HG03064 (cell line): ENCODE measurements around the gene UPF2.
"Not testable (repeated sequence)": the region's sequence is repeated elsewhere in the genome, so short reads cannot be mapped to it uniquely, and the experiment has no call there.

ENCODE experiments used
- ATAC-seq: cut with Tn5 transposase; IDR thresholded peaks from one replicate; pipeline ENCODE4 v1.9.1; 2021; ENCODE audit warnings: low read depth; ENCODE audit not compliant: unreplicated experiment

UPF2 gene

GRCh38 chr10:12041766-12042408 lies 722 bp downstream of the UPF2 start:
- ATAC-seq, result no peak

DNA sequence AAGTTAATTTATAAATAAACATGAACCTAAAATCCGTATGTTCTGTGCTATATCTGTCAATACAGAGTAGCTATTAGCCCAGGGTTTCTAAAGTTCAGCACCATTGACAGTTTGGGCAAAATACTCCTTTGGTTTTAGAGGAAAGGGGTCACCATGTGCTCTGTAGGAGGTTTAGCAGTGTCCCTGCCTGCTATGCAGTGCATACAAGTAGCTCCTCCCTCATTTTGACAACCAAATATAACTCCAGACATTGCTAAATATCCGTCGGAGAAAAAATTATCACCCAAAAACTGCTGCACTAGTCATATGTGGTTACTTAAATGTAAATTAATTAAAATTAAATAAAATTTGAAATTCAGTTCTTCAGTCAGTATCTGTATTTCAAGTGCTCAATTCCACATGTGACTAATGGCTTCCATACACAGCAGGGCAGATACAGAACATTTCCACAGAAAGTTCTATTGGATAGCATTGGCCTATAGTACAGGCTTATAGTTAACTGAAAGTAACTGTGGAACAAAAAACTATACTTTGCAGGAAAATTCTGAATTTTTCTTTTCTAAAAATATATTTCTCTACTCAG lies 6.4 kb downstream of the UPF2 start:
- ATAC-seq, result no peak

DNA sequence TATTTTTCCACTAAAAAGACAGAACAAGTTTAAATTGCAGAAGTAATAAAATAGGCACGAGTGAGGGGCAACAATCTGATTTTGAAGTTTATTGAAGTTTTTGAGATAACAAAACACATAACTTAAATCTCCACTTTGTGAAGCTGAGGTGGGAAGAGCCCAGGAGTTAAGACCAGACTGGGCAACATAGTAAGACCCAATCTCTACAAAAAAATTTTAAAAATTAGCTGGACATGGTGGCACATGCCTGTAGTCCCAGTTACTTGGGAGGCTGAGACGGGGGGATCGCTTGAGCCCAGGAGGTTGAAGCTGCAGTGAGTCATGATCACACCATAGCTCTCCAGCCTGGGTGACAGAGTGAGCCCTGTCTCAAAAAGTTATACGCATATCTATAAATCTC lies 11.2 kb downstream of the UPF2 start:
- ATAC-seq, result no peak

DNA sequence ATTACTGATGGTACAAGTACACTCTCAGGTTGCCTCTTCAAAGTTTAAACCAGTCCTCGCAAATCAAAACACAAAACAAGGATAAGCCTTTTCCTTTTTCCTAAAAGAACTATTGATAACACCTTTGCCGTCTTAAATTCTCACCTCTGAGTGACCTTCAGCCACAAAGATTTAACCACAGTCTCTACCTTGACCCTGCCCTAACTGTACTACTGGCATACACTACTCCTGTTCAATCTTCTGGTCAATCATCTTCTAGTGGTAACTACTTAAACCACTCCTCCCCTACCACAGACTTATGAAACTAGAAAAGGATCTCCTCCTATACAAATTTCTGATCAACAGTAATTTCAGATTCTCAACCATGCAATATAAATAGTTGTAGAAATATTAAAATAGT lies 15.1 kb downstream of the UPF2 start:
- peak; percentile 66 for ATAC-seq

- no peak for ATAC-seq
Measured at GRCh38 chr10:12025591-12025990, 17.0 kb downstream of the UPF2 start.

DNA sequence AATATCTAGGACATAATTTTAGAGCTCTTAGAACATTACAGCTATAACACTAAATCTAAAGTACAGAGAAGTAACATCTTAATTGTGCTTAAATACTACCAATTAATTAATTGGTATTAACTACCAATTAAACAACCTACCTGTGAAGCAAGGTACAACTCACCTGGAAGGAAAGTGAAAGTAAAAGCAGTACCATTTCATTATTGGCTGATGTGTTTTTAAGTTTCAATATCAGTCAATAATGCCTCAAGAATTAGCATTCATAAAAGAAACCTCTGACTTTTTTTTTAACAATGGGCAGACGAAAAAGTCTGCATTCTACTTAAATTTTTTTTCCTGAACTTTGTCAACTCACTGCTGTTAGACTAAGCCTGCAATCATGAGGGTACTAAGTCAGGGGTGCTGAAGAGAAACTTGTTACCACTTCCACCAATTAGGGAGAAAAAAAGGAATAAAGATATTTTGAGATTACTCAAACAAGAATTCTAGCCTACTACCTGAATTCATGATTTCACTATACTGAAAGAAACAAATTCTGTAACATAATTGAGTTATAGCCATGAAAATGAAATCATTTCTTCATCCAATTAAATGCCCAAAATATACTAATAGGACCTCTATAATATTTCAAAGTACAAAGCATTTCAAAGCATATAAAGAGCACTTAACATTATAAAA lies 19.9 kb downstream of the UPF2 start:
- no peak for ATAC-seq

DNA sequence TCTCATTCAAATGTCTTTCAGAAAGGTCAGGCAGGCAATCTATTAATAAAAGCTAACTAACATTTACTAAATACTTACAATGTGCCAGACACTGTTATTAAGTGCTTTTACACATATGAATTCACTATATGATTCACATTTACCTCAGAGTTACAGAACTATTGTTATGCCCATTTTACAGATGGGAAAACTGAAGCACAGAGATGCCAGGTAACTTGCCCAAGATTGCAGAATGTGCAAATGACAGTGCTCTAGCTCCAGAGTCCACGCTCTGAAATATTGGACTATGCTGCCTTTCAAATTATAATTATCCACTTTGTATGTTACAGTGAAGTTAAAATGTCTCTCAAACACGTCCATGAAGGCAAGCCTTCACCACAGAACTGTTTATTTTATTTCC lies 22.0 kb downstream of the UPF2 start:
- no peak for ATAC-seq

DNA sequence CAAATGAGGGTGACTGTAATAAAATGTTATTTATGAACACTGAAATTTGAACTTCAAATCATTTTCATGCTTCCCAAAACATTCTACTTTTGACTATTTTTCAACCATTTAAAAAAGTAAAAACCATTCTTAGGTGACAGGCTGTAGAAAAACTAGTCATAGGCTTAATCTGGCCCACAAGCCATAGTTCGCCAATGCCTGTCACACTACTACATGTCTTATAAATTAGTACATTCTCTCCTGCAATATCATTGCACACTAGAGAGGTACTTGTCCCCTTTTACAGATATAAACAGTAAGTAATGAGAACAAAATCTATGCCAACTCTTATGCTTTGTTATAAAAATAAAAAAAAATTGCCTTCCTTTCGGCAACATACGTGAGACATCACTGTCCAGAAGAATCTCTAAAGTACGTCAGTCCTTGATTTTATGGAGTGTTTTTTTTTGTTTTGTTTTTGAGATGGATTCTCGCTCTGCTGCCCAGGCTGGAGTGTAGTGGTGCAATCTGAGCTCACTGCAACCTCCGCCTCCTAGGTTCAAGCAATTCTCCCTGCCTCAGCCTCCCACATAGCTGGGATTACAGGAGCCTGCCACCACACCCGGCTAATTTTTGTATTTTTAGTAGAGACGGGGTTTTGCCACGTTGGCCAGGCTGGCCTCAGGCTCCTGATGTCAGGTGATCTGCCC lies 23.2 kb downstream of the UPF2 start:
- no peak for ATAC-seq

DNA sequence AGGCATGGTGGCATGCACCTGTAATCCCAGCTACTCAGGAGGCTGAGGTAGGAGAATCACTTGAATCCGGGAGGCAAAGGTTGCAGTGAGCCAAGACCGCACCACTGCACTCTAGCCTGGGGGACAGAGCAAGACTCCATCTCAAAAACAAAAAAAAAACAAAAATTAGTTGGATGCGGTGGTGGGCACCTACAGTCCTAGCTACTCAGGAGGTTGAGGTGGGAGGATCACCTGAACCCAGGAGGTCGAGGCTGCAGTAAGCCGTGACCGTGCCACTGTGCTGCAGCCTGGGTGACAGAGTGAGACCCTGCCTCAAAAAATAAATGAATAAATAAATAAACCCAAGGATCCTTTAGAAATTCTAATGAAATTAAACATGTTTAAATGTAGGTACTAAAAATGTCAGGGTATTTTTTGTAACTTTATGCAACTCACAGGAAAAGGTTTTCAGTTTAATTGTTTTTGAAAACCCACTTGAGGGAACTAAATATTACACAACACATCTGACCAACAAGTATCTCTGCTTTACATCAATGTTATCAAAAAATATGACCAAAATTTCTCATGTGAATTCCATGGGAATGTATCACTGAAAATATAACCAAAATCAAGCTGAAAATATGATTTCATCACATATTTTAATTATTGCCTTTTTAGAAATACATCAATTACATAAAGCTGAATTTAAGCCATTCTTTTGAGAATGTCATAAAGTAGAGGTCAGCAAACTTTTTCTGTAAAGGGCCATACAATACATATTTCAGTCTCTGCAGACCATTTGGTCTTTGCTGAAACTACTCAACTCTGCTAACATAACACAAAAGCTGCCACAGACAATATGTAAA lies 23.9 kb downstream of the UPF2 start:
- no peak for ATAC-seq

DNA sequence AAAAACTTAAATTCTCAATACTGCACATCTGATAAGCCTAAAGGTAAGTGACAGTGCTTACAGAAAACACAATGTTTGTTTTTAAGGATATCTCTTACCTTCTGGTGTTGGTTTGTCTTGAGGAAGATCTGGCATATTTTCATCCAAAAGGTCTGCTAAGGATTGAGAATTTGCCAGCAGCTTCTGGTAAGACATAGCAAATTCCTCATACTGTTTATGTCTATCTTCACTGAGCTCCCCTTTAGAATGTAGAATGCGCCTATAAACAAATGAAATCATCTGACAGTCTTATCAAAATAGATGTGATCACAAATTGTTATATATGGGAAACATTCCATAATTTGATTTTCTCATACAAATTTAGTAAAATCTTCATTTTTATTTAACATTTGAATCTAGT lies 28.7 kb downstream of the UPF2 start:
- no peak for ATAC-seq

DNA sequence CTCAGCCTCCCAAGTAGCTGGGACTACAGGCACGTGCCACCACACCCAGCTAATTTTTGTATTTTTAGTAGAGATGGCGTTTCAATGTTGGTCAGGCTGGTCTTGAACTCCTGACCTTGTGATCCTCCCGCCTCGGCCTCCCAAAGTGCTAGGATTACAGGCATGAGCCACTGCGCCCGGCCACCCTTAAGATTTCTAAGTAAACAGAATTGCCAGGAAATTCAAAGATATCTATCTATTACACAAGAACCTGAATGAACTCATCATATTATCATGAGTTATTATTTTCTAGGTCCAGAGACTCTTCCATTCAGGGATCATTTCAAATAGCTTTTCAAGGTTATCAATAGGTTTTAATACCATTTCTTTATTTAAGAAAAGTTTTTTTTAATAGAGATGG lies 29.2 kb downstream of the UPF2 start:
- not testable (repeated sequence) for ATAC-seq

- ATAC-seq, result no peak
Measured at GRCh38 chr10:12010353-12010752, 32.3 kb downstream of the UPF2 start.

DNA sequence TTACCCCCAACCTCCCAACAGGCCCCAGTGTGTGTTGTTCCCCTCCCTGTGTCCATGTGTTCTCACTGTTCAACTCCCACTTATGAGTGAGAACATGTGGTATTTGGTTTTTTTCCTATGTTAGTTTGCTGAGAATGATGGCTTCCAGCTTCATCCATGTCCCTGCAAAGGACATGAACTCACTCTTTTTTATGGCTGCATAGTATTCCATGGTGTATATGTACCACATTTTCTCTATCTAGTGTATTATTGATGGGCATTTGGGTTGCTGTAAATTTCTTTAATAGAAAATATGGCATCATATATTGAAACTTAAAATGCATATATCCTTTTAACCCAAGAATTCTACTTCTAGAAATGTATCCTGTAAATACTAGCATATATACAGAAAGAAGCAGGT lies 33.8 kb downstream of the UPF2 start:
- ATAC-seq, result not testable (repeated sequence)

DNA sequence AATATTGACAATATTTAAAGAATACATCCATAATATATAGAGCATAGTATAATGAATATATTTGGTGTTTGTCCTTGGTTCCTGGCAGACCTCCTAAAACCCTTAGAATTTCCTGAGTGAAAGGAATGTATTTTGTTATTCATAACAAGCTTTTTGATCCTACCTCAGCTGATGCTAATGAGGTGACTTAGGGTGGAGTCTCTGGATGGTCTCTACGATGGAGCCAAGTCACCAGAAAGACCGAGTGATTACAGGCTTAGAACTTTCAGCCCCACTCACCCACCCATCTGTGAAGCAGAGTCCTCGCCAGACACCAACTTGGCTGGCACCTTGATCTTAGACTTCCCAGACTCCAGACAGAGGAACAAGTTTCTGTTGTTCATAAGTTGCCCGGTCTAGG lies 35.9 kb downstream of the UPF2 start:
- no peak for ATAC-seq

DNA sequence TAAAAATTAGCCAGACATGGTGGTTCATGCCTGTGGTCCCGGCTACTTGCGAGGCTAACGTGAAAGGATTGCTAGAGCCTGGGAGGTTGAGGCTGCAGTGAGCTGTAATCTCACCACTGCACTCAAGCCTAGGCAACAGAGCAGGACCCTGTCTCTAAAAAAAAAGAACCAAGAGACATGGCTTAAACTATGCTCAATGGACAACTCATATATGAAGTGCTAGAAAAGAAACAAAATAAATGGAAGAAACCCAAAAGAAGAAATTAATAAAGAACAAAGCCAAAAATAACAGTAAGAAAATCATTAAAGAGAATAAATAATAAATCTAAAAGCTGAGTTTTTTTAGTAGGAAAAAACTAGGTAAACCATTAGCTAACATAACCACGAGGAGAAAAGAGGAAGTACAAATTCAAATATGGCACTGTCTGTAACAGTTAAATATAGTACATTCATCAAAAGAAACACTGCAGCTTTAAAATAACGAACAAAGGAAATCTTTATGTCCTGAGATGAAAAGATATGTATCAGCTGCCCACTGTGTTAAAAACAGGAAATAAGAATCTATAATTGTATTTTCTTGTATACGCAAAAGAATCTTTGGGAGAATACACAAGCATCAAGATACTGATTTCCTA lies 48.7 kb downstream of the UPF2 start:
- no peak for ATAC-seq

DNA sequence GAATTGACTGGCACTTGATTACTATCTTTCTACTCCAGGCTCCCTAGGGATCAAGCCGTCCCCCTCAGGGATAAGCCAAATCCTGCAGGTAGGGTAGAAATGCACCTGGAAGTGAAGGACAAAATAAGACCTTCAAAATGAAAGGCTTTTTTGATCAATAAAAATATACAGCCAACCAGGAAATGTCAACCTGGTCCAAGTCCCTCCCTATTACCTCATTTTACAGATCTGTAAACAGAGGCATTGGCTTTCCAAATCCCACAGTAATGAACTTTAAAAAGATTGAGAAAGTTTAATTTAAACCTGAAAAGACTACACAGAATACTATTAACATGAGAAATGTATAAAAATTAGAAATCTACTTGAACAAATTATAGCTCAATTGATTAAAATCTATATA lies 53.7 kb downstream of the UPF2 start:
- no peak for ATAC-seq

DNA sequence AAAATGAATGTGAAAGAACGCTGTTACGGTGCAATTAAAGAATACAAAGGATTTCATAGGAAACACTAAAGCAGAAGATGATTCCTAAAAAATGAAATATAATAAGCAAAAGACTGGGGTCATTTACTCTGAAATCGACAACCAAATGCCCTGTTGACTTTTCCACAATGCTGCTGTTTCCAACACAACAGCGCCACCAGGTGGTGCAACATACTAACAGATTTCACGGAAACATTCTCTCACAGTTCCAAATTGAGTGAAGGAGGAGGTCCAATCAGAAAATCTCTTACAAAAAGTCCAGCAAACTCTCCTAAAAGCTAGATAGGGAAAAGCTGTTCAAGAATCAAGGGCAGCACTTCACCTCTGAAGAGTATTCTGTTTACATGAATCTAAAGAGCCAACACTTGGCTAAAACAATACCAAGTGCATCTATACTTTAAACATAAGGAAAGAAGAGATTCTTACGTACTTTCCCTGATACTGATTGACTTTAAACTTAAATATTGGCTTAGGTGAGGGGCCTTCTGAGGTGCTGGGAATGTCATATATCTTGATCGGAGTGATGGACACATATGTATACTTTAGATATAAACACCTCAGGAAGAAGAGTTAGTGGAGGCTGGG lies 55.9 kb downstream of the UPF2 start:
- no peak for ATAC-seq

GRCh38 chr10:11982253-11982652 lies 60.4 kb downstream of the UPF2 start:
- no peak for ATAC-seq

DNA sequence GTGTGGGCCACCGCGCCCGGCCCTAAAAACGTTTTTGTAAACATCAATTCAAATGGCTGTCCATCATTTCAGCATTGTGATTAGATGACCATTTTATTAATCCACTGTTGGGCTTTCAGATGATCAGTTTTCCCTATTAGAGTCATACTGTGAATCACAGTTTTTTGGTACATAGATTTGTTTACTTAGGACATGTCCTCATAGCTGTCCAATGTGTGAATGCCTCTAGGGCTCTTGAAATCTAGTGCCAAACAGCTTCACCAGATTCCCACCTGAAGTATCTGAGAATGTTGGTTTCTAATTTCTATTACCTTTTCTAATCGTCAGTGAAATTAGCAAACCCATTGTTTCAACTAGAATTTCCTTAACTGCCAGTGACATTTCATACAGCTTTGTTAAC lies 66.8 kb downstream of the UPF2 start:
- no peak for ATAC-seq

DNA sequence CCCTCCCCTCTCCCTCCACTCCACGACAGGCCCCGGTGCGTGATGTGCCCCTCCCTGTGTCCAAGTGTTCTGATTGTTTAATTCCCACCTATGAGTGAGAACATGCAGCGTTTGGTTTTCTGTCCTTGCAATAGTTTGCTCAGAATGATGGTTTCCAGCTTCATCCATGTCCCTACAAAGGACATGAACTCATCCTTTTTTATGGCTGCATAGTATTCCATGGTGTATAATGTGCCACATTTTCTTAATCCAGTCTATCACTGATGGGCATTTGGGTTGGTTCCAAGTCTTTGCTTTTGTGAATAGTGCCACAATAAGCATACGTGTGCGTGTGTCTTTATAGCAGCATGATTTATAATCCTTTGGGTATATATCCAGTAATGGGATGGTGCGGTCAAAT lies 70.1 kb downstream of the UPF2 start:
- ATAC-seq, result not testable (repeated sequence)
